GM18511 (cell line): ENCODE results near the gene ZNF282.
"Not testable (repeated sequence)": the region's sequence is repeated elsewhere in the genome, so short reads cannot be mapped to it uniquely, and the experiment has no call there.

Experiments
- ATAC-seq: cut with Tn5 transposase; IDR thresholded peaks from one replicate; pipeline ENCODE4 v1.9.1; 2021; ENCODE audit warnings: mild to moderate bottlenecking, moderate library complexity; ENCODE audit not compliant: unreplicated experiment

Gene ZNF282

GRCh38 chr7:149223176-149223575, 27.8 kb downstream of the ZNF282 start:
- ATAC-seq: no peak

- ATAC-seq: no peak
Measured at GRCh38 chr7:149223761-149224160, 28.4 kb downstream of the ZNF282 start.

- ATAC-seq: no peak
Measured at GRCh38 chr7:149224352-149224751, 29.0 kb downstream of the ZNF282 start.

- no peak for ATAC-seq
Measured at GRCh38 chr7:149225106-149225505, 29.8 kb downstream of the ZNF282 start.

GRCh38 chr7:149225656-149226055, 30.3 kb downstream of the ZNF282 start:
- ATAC-seq: no peak

GRCh38 chr7:149226366-149226765, 31.0 kb downstream of the ZNF282 start:
- ATAC-seq: not testable (repeated sequence)

GRCh38 chr7:149226840-149227494, 31.6 kb downstream of the ZNF282 start:
- ATAC-seq: no peak

GRCh38 chr7:149228831-149229471, 33.6 kb downstream of the ZNF282 start:
- no peak for ATAC-seq

- ATAC-seq: no peak
Measured at GRCh38 chr7:149229526-149229925, 34.2 kb downstream of the ZNF282 start.

- no peak for ATAC-seq
Measured at GRCh38 chr7:149232362-149232761, 37.0 kb downstream of the ZNF282 start.

- not testable (repeated sequence) for ATAC-seq
Measured at GRCh38 chr7:149233655-149234204, 38.4 kb downstream of the ZNF282 start.

GRCh38 chr7:149237502-149237901, 42.2 kb downstream of the ZNF282 start:
- no peak for ATAC-seq

GRCh38 chr7:149238051-149238450, 42.7 kb downstream of the ZNF282 start:
- ATAC-seq: no peak

- peak; percentile 99 for ATAC-seq
Measured at GRCh38 chr7:149239345-149240143, 44.2 kb downstream of the ZNF282 start, which contains the start of gene ZNF212. Gene ZNF212 (plus strand): TSS chr7:149239651. CDS start chr7:149239779, 128 bp downstream.

- no peak for ATAC-seq
Measured at GRCh38 chr7:149240637-149241036, 45.3 kb downstream of the ZNF282 start.

GRCh38 chr7:149241696-149242095, 46.4 kb downstream of the ZNF282 start:
- no peak for ATAC-seq

GRCh38 chr7:149245244-149245643, 49.9 kb downstream of the ZNF282 start:
- ATAC-seq: peak; percentile 61

- peak; percentile 23 for ATAC-seq
Measured at GRCh38 chr7:149245744-149246143, 50.4 kb downstream of the ZNF282 start.

- ATAC-seq: peak; percentile 52
Measured at GRCh38 chr7:149248777-149249176, 53.4 kb downstream of the ZNF282 start.

GRCh38 chr7:149250151-149250550, 54.8 kb downstream of the ZNF282 start:
- not testable (repeated sequence) for ATAC-seq

GRCh38 chr7:149251518-149251917, 56.2 kb downstream of the ZNF282 start:
- not testable (repeated sequence) for ATAC-seq
